ENCODE measurements around the gene ABCC4. TPM values are rescaled to one million over a fixed set of nuclear protein-coding genes. Genes with fewer than 3 reads are reported as not detected.
A peak's percentile ranks its signal among the peaks of the same experiment; 100 is the strongest.

ABCC4 gene
- total and polyA plus RNA-seq, 5 donors: 1.2 to 5.8 (median 4.4) TPM

DNA sequence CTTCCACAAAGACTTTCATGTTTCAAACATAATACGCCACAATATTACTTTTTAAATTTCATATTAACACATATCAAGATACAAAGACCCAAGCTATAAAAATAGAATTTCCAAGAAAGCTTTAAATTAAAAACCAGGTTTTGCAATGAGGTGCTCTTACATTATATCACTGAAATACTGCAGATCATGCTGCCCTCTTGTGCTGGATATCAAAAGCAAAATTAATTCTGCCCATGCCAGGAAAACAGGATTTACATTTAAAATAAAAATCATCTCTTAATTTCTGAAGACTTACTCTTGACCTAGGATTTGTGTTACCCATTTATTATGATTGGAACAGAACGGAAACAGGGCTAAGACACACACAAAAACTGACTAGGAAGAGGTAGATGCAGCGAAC is 145.0 kb downstream of the ABCC4 start:
- Histone ChIP-seq H3K9me3 (ENCODE audit: control insufficient read depth, low read length) (no peaks in the 10 kb centered on the region), H3K27ac (ENCODE audit: low read length) (no peak overlapping the region), H3K27me3 (ENCODE audit: control insufficient read depth, insufficient read depth) (no peaks in the 10 kb centered on the region), H3K4me1 (ENCODE audit: control insufficient read depth, insufficient read depth, low read length) (no peaks in the 10 kb centered on the region), H3K4me3 (ENCODE audit: low read length) (no peak overlapping the region)
- WGBS: 94% methylated on average over 3 of the region's 3 CpGs
- intact Hi-C loops (cut with DNase I): no loop called here
- ATAC-seq (no peak), DNase-seq (no peak)

DNA sequence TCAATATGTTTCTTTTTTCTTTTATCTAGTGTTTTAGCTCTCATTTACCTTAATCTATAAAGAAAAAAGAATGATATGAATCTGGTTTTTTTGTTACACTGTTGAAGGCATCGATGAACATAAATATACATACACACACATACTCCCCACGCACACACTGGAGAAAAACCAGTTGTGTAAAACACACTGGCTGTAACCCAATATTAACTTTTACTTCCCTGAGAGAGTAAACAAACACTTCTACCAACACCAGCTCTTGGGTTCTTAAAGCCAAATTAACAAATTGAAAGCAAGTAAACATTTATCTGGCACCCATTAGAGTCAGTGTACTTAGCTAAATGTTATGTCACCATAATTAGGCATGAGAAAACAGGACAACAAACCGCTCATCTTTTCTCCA is 145.7 kb downstream of the ABCC4 start:
- no peaks in the 10 kb centered on the region for H3K9me3 ChIP-seq (ENCODE audit: control insufficient read depth, low read length)
- WGBS: 56% methylated on average over 3 of the region's 3 CpGs

DNA sequence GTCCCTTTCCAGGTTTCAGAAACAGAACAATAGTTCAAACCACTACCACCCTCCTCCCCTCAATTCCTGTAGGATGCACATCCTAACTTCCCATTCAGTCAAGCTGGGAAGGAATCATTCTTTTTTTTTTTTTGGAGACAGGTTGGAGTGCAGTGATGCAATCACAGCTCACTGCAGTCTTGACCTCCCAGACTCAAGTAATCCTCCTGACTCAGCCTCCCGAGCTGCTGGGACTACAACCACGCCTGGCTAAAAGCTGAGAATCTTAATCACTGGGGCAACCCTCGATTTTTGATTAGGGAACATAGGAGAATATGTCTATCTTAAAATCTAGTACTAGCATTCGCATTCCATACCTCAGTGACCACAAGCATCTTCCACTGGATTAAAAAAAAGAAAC is 146.2 kb downstream of the ABCC4 start:
- H3K4me1 ChIP-seq (ENCODE audit: control insufficient read depth, insufficient read depth, low read length): no peaks in the 10 kb centered on the region
- WGBS: 81% methylated on average over 4 of the region's 4 CpGs
- no peaks in the 10 kb centered on the region for H3K27me3 ChIP-seq (ENCODE audit: control insufficient read depth, insufficient read depth)
- ATAC-seq (no peak), DNase-seq (no peak)
- no peaks in the 10 kb centered on the region for H3K9me3 ChIP-seq (ENCODE audit: control insufficient read depth, low read length)
- no peak overlapping the region for H3K27ac ChIP-seq (ENCODE audit: low read length)
- intact Hi-C loops (cut with DNase I): no loop called here
- no peak overlapping the region for H3K4me3 ChIP-seq (ENCODE audit: low read length)

More for the DNA sequence above, 145.7 kb downstream of the ABCC4 start:
- Histone ChIP-seq H3K4me3 (ENCODE audit: low read length) (no peak overlapping the region), H3K4me1 (ENCODE audit: control insufficient read depth, insufficient read depth, low read length) (no peaks in the 10 kb centered on the region), H3K27me3 (ENCODE audit: control insufficient read depth, insufficient read depth) (no peaks in the 10 kb centered on the region), H3K27ac (ENCODE audit: low read length) (no peak overlapping the region)
- ATAC-seq (no peak), DNase-seq (no peak)
- intact Hi-C loops (cut with DNase I): no loop called here

DNA sequence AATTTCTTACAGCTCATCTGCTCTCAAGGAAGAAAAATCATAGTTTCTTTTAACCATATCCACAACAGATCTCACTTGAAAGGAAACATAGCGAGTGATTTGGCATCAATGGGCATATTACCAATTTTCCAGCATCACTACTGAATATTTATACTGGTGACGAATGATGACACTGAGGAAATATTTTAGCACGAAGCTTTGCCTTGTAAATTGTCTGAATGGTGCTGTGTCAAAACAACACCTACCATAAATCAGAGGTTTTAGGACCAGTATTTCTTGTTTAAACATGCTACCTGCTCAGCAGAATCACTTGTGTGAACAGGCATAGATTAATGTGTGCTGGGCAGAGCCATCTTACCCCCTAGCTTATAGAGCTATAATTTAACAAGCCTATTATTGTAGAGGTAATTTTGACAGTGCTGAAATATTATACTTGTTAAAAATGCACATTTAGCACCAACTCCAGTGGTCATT is 146.8 kb downstream of the ABCC4 start:
- WGBS: 73% methylated on average over 3 of the region's 3 CpGs
- H3K4me3 ChIP-seq (ENCODE audit: low read length): no peak overlapping the region
- no peaks in the 10 kb centered on the region for H3K9me3 ChIP-seq (ENCODE audit: control insufficient read depth, low read length)
- DNase-seq (no peak), ATAC-seq (no peak)
- H3K4me1 ChIP-seq (ENCODE audit: control insufficient read depth, insufficient read depth, low read length): no peaks in the 10 kb centered on the region
- H3K27ac ChIP-seq (ENCODE audit: low read length): no peak overlapping the region
- no peaks in the 10 kb centered on the region for H3K27me3 ChIP-seq (ENCODE audit: control insufficient read depth, insufficient read depth)
- intact Hi-C loops (cut with DNase I): no loop called here

DNA sequence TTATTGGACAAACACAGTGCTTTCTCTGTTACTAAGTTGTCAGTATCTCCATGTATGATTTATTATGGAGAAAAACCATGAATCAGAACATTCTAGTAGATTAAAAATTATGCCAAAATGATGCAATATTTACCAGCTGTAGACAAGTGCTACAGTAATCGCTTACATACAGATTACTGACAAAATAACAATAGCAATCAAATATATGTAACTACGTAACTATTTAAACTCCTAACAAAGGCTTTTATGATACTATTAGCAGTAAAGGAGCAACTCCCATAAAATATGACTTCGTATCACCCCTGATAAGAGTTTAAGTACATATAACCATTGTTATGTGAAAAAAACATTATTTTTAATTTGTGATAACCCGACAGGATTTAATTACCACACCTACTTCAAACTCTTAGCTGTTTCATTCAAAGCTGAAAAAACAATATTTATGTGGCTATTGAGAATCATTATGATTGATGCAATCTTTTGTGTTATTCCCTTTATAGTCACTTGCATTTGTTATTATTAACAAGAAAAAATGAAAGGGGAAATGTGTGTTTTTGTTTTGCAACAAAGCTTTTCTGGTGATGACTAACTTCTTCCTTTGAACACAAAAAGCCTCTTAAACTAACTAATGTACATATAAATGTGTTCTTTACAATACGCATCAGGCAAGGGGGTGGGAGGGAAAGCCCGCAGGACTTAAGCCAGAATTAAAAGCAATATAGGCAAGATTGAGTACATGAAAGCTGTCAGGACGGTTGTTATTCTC is 147.4 kb downstream of the ABCC4 start:
- 52% methylated on average over 7 of the region's 7 CpGs for WGBS
- Histone ChIP-seq H3K9me3 (ENCODE audit: control insufficient read depth, low read length) (no peaks in the 10 kb centered on the region), H3K4me1 (ENCODE audit: control insufficient read depth, insufficient read depth, low read length) (no peaks in the 10 kb centered on the region), H3K27me3 (ENCODE audit: control insufficient read depth, insufficient read depth) (no peaks in the 10 kb centered on the region), H3K27ac (ENCODE audit: low read length) (no peak overlapping the region), H3K4me3 (ENCODE audit: low read length) (no peak overlapping the region)
- DNase-seq: no peak
- intact Hi-C loops (cut with DNase I): no loop called here
- no peak for ATAC-seq

DNA sequence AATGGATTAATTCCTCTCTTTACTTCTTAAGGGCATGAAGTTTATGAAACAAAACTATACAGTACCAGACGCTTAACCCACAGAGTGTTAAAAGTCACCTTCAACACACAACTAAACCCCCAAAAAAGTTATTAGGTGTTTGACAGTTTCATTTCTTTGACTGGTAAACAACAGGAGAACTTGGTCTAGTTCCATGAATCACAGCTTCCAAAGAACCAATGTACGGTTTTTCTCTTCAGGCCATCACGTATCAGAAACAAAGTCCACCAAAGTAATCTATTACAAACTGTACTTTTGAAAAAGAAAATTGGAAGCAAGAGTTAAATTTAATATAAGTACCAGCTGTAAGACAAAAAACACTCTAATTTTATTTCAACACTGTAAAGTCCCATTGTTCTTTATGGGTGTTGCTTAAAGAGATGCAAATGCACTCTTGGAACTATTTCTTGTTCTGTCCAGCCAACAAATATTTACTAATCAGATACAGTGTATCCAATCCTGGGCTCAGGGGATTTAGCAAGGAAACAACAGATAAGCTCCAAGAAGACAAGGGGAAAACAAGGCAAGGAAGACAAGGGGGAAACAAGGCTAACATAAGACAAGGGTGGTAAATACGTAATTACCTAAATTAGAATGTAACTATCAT is 149.2 kb downstream of the ABCC4 start:
- no peak overlapping the region for H3K27ac ChIP-seq (ENCODE audit: low read length)
- no peak overlapping the region for H3K4me3 ChIP-seq (ENCODE audit: low read length)
- no peaks in the 10 kb centered on the region for H3K27me3 ChIP-seq (ENCODE audit: control insufficient read depth, insufficient read depth)
- DNase-seq: no peak
- ATAC-seq: peak in 1 of 2 donors; percentile 43
- H3K9me3 ChIP-seq (ENCODE audit: control insufficient read depth, low read length): no peaks in the 10 kb centered on the region
- no peaks in the 10 kb centered on the region for H3K4me1 ChIP-seq (ENCODE audit: control insufficient read depth, insufficient read depth, low read length)
- intact Hi-C loops (cut with DNase I): no loop called here
- 79% methylated on average over 4 of the region's 4 CpGs for WGBS

DNA sequence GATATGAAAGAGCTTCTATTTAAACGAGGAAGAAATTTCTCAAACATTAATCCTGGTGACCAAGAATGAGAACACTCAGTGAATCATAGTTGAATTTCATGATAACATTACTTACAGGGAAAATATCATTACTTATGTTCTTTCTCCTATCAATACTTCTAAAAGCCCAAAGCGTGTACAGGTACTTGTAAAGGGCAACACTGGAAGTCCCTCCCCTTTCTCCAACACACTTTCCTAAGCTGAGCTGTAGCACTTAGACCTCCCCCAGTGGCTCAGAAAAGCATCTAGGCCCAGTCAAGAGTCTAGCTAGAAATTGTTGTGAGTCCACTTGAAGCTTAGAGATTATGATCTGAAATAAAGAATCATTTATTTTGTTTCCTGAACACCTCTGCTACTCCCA is 150.7 kb downstream of the ABCC4 start:
- no peak overlapping the region for H3K4me3 ChIP-seq (ENCODE audit: low read length)
- H3K27ac ChIP-seq (ENCODE audit: low read length): no peak overlapping the region
- ATAC-seq (no peak), DNase-seq (no peak)
- H3K4me1 ChIP-seq (ENCODE audit: control insufficient read depth, insufficient read depth, low read length): no peaks in the 10 kb centered on the region
- H3K9me3 ChIP-seq (ENCODE audit: control insufficient read depth, low read length): no peaks in the 10 kb centered on the region
- WGBS: 73% methylated on average over 2 of the region's 2 CpGs
- no peaks in the 10 kb centered on the region for H3K27me3 ChIP-seq (ENCODE audit: control insufficient read depth, insufficient read depth)
- intact Hi-C loops (cut with DNase I): no loop called here

DNA sequence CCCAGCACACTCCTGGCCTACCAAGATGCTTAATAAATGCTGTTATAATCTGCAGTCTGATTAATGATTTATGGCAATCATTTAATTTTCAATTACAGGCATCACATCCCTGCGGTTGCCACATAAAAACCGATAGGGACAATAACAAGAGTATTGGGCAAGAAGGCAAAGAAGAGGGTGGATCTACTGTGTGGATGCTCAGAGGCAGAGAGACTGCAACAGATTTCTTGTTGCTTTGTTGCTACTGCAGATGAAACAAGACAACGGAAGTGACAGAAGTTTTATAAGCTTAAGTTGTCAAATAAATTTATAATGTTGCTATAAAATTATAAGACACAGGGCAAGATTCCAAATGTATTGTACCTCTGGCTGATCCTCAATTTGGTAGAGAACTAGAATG is 154.8 kb downstream of the ABCC4 start:
- intact Hi-C loops (cut with DNase I): no loop called here
- Histone ChIP-seq H3K4me3 (ENCODE audit: low read length) (no peak overlapping the region), H3K27me3 (ENCODE audit: control insufficient read depth, insufficient read depth) (no peaks in the 10 kb centered on the region), H3K27ac (ENCODE audit: low read length) (no peak overlapping the region), H3K4me1 (ENCODE audit: control insufficient read depth, insufficient read depth, low read length) (no peaks in the 10 kb centered on the region), H3K9me3 (ENCODE audit: control insufficient read depth, low read length) (no peaks in the 10 kb centered on the region)
- DNase-seq: no peak
- WGBS: 80% methylated on average over 3 of the region's 3 CpGs
- no peak for ATAC-seq

DNA sequence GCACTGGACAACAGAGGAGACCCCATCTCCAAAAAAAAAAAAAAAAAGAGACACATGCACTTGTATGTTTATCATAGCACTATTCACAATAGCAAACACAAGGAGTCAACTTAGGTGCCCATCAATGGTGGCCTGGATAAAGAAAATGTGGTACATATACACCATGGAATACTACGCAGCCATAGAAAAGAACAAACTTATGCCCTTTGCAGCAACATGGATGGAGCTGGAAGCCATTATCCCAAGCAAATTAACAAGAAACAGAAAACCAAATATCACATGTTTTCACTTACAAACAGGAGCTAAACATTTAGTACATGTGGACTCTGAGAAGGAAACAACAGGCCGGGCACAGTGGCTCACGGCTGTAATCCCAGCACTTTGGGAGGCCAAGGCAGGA is 155.7 kb downstream of the ABCC4 start:
- Histone ChIP-seq H3K4me1 (ENCODE audit: control insufficient read depth, insufficient read depth, low read length) (no peaks in the 10 kb centered on the region), H3K9me3 (ENCODE audit: control insufficient read depth, low read length) (no peaks in the 10 kb centered on the region), H3K27me3 (ENCODE audit: control insufficient read depth, insufficient read depth) (no peaks in the 10 kb centered on the region), H3K27ac (ENCODE audit: low read length) (no peak overlapping the region), H3K4me3 (ENCODE audit: low read length) (no peak overlapping the region)
- 64% methylated on average over 3 of the region's 3 CpGs for WGBS
- intact Hi-C loops (cut with DNase I): no loop called here
- no peak for DNase-seq
- no peak for ATAC-seq

DNA sequence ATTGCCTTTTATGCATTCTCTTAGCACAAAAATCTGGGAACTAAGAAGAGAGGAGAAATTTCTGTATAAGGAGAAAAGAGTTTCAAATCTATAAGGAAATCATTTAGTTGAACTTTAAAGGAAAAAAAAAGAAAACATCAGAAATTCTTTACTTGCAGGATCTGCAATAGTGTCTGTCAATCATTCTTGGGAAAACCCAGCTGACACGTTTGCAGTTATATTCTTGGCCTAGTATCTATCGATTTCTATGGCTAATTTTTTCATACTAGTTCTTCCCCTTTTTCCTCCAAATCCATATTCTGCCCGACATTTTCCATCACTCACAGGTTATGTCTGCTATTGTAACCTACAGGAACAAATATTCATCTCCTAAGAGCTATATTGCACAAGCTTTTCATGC is 160.7 kb downstream of the ABCC4 start:
- WGBS: 92% methylated on average over 3 of the region's 3 CpGs
- no peak overlapping the region for H3K4me3 ChIP-seq (ENCODE audit: low read length)
- H3K9me3 ChIP-seq (ENCODE audit: control insufficient read depth, low read length): no peaks in the 10 kb centered on the region
- no peak overlapping the region for H3K27ac ChIP-seq (ENCODE audit: low read length)
- no peak for ATAC-seq
- H3K27me3 ChIP-seq (ENCODE audit: control insufficient read depth, insufficient read depth): no peaks in the 10 kb centered on the region
- intact Hi-C loops (cut with DNase I): no loop called here
- DNase-seq: no peak
- H3K4me1 ChIP-seq (ENCODE audit: control insufficient read depth, insufficient read depth, low read length): no peaks in the 10 kb centered on the region

DNA sequence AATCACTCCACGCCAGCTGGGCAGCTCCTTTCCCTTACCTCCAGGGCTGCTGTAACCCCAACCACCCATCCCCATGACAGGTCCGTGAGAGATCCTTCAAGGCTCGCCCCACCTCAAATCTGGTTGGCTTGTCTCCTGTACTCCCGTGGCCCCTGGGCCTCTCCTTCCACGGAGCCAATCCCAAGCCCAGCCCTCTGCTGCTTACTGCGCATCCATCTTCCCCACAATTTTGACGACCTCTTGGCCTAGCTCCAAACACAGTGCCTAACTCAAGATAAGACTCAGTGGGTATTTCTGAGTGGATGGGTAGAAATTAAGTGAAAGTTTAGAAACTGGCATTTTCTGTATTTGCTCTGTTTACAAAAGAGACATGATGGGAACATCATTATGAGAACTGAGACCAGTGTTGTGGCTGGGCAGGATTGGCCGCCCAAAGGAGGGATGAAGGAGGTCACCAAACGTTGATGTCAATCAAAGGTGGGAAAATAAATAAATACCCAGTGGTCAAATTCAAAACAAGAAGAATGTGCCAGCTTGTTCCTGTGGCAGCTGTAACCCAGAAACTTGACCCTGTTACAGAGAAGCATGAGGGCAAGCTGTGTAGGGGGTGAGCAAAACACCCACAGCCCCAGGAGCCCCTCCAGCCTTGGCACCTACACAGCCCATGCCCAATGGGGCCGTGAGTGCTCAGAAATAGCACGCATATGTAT is 162.2 kb downstream of the ABCC4 start:
- H3K27me3 ChIP-seq (ENCODE audit: control insufficient read depth, insufficient read depth): no peaks in the 10 kb centered on the region
- no peaks in the 10 kb centered on the region for H3K4me1 ChIP-seq (ENCODE audit: control insufficient read depth, insufficient read depth, low read length)
- no peak for DNase-seq
- H3K27ac ChIP-seq (ENCODE audit: low read length): no peak overlapping the region
- H3K4me3 ChIP-seq (ENCODE audit: low read length): no peak overlapping the region
- no peak for ATAC-seq
- intact Hi-C loops (cut with DNase I): no loop called here
- 89% methylated on average over 11 of the region's 11 CpGs for WGBS
- no peaks in the 10 kb centered on the region for H3K9me3 ChIP-seq (ENCODE audit: control insufficient read depth, low read length)

All from right cardiac atrium (tissue), 5 donors.